HUES6 (cell line): ENCODE measurements around the gene KDM2B.
A peak's percentile ranks its signal among the peaks of the same experiment; 100 is the strongest.

Experiments used
- H3K27ac ChIP-seq: 2 replicates; pipeline ENCODE4 v1.7.0; 2013; ENCODE audit warnings: low read depth, mild to moderate bottlenecking, low read length, inconsistent platforms
- H3K27me3 ChIP-seq: 2 replicates; pipeline ENCODE4 v1.6.1; 2013; ENCODE audit warnings: low read length; ENCODE audit not compliant: control insufficient read depth, insufficient read depth
- H3K36me3 ChIP-seq: 2 replicates; pipeline ENCODE4 v1.6.1; 2013; ENCODE audit warnings: low read length; ENCODE audit not compliant: control insufficient read depth, insufficient read depth
- H3K4me1 ChIP-seq: 2 replicates; pipeline ENCODE4 v1.6.1; 2013; ENCODE audit warnings: low read length; ENCODE audit not compliant: control insufficient read depth, insufficient read depth
- H3K4me3 ChIP-seq: 2 replicates; pipeline ENCODE4 v1.5.1; 2013; ENCODE audit warnings: low read depth, low read length
- H3K9ac ChIP-seq: one replicate; pipeline ENCODE4 v1.6.1; 2013; ENCODE audit warnings: mild to moderate bottlenecking, low read length
- H3K9me3 ChIP-seq: 2 replicates; pipeline ENCODE4 v1.6.1; 2013; ENCODE audit warnings: low read depth, low read length; ENCODE audit not compliant: control insufficient read depth, insufficient read depth

KDM2B gene

DNA sequence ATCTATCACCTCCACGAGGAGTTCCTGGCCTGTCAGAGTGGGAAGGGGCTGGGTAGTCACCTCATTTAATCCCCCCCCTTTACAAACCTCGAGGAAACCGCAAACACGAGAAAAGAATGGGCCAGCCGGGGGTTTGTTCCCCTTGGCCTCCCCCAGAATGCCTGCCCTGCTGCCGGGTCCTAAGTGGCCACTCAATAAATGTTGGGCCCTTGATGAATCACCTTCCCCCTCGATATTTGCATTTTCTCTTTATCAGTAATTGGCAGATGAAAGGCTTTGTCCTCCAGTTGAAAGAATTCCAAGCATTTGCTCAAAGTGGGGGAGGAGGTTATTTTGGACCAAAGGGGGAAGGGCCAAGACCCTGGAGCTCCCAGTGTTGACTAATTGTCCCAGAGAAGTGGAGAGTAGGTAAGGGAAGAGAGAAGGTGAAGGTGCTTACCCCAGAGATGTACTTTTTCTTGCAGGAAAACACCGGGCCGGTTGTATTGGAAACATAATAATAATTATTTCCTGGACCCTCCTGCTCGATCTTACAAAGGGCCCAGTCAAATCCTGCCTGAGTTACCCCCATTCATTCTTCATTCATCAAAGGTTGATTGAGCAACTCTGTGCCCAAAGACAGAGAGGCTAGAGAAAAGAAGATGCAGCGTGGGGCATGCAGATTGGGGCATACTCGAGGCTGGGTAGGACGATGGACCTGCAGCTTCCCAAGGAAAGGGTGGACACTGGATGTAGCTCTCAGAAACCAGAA is 1.9 kb upstream of the KDM2B start:
- peaks cover 28% of the 10 kb centered on the region for H3K4me1 ChIP-seq
- no peaks in the 10 kb centered on the region for H3K36me3 ChIP-seq
- peak overlapping the region; percentile 73 for H3K4me3 ChIP-seq
- peak overlapping the region; percentile 99 for H3K27ac ChIP-seq
- peak overlapping the region; percentile 94 for H3K9ac ChIP-seq
- H3K27me3 ChIP-seq = no peaks in the 10 kb centered on the region
- no peaks in the 10 kb centered on the region for H3K9me3 ChIP-seq

DNA sequence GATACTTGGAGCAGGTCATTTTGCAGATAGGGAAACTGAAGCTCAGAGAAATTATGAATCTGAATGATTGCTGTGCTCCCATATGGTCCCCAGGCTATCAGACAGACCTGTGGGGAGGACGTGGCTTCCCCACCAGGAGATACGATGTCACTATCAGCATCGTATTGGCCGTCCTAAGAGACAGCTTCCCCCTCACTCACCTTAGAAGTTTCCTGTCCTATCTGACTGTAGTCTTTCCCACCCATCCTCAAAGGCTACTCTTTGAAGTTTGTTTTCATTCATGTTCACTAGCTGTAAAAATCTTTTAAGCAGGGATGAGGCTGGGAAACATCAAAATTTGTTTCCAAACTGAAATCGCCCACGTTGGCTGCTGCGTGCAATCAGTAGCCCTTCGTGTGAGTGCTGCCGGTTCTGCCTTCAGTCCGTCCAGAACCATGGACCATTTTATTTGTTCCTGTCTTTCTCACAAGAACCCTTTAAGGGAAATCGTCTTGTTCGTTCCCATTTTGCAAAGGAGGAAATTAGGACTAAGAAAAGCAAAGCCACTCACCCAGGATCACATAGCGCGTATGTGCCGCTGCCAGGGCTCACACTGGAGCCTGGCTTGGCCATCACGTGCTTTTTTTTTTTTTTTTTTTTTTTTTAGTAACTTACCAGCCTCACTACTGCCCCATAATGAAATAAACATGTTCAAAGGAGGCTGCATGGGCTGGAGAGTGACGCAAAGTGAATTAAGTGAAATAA is 1.0 kb upstream of the KDM2B start:
- Histone ChIP-seq H3K36me3 (no peaks in the 10 kb centered on the region), H3K4me1 (peaks cover 35% of the 10 kb centered on the region), H3K4me3 (peak overlapping the region; percentile 73), H3K9ac (peak overlapping the region; percentile 94), H3K27ac (peak overlapping the region; percentile 99; the same call in 1 of the 2 replicates), H3K9me3 (no peaks in the 10 kb centered on the region), H3K27me3 (no peaks in the 10 kb centered on the region)

- peak overlapping the region; percentile 73 for H3K4me3 ChIP-seq
- H3K36me3 ChIP-seq = peaks cover 11% of the 10 kb centered on the region
- H3K9ac ChIP-seq = peak overlapping the region; percentile 99
- no peaks in the 10 kb centered on the region for H3K27me3 ChIP-seq
- H3K27ac ChIP-seq = peak overlapping the region; percentile 99
- H3K9me3 ChIP-seq = no peaks in the 10 kb centered on the region
- H3K4me1 ChIP-seq = peaks cover 47% of the 10 kb centered on the region
Measured at GRCh38 chr12:121579981-121580868, 598 bp downstream of the KDM2B start.

DNA sequence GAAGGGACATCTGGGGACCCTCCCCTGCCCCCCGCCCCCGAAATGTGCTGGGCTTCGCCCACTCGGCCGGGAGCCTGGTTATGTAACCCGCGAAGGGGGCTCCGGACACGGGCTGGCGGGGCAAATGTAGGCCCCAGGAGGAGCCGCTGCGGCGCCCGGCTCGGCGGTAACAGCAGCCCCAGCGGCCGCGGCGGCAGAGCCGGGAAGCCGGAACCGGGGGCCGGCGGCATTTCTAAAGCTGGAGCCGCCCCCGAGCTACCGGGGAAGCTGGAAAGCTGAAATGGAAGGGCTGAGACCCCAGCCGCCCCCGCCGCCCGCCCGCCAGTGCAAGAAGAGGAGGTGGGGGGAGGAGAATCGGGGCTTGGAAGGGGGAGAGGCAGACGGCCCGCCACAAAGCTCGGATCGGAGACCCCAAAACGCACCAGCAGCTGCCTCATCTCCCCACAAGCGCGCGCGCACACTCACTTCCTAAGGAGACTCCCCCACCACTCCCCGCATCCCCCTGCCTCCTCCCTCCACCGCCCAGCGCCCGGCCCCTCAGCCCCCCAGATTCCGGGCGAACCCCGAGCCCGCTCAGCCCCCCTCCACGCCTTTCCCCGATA is 1.5 kb downstream of the KDM2B start:
- Histone ChIP-seq H3K9me3 (no peaks in the 10 kb centered on the region), H3K4me3 (peak overlapping the region; percentile 73), H3K27me3 (no peaks in the 10 kb centered on the region), H3K36me3 (peaks cover 21% of the 10 kb centered on the region), H3K27ac (peak overlapping the region; percentile 99), H3K9ac (peak overlapping the region; percentile 99), H3K4me1 (peaks cover 50% of the 10 kb centered on the region)

DNA sequence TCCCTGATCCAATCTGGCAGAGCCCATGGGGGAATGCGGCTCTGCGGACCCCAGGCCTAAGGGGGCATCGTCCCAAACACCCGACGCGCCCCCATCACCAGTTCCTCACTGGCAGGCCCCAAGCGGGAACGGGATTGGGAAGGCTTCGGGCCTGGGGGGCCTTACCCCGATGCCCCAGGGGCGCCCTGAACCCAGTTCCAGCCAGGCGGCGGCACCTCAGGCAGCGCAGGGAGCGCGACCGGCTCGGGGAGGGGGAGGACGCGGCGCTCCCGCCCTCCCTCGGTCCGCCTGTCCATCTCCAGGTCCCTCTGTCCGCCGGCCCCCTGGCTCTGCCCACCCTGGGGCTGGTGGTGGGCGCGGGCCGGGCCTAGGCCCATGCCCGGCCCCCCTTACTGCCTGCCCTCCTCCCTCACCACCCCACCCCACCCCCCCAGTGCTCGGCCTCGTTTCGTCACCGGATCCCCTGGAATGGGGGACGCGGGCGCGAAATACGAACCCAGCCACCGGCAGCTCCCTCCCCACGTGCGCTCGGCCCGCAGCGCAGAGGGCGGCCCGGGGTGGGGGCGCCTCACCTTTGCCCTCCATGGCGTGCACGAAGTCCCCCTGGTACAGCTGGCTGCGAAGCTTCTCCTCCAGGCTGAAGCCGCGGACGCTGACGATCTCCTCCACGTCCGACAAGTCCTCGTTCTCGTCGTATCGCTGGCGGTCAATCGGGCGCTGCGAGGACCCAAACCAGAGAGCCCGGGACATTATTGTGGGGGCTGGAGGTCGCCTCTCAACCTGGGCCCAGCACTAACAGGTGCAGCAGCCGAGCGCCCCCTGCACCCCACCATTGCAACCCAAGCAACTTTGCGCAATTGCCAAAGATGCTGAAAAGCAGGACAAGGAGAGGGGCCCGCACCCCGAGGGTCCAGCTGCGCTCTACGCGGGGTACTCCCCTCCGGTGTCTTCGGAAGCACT is 2.3 kb downstream of the KDM2B start:
- peak overlapping the region; percentile 99 for H3K9ac ChIP-seq

GRCh38 chr12:121577443-121578180 is 3.2 kb downstream of the KDM2B start:
- H3K4me1 ChIP-seq = peaks cover 36% of the 10 kb centered on the region
- peak overlapping the region; percentile 99 for H3K9ac ChIP-seq
- H3K4me3 ChIP-seq = peak overlapping the region; percentile 73
- H3K36me3 ChIP-seq = peaks cover 32% of the 10 kb centered on the region
- H3K9me3 ChIP-seq = no peaks in the 10 kb centered on the region
- no peaks in the 10 kb centered on the region for H3K27me3 ChIP-seq
- H3K27ac ChIP-seq = peak overlapping the region; percentile 99

More for the DNA sequence above, 2.3 kb downstream of the KDM2B start:
- Histone ChIP-seq H3K4me1 (peaks cover 44% of the 10 kb centered on the region), H3K36me3 (peaks cover 28% of the 10 kb centered on the region), H3K4me3 (peak overlapping the region; percentile 73), H3K27me3 (no peaks in the 10 kb centered on the region), H3K9me3 (no peaks in the 10 kb centered on the region), H3K27ac (peak overlapping the region; percentile 99)

GRCh38 chr12:121576851-121577391 is 3.9 kb downstream of the KDM2B start:
- peak overlapping the region; percentile 99 for H3K9ac ChIP-seq
- peak overlapping the region; percentile 99 for H3K27ac ChIP-seq
- H3K4me3 ChIP-seq = peak overlapping the region; percentile 73
- no peaks in the 10 kb centered on the region for H3K27me3 ChIP-seq
- H3K36me3 ChIP-seq = peaks cover 39% of the 10 kb centered on the region
- peaks cover 35% of the 10 kb centered on the region for H3K4me1 ChIP-seq
- H3K9me3 ChIP-seq = no peaks in the 10 kb centered on the region

DNA sequence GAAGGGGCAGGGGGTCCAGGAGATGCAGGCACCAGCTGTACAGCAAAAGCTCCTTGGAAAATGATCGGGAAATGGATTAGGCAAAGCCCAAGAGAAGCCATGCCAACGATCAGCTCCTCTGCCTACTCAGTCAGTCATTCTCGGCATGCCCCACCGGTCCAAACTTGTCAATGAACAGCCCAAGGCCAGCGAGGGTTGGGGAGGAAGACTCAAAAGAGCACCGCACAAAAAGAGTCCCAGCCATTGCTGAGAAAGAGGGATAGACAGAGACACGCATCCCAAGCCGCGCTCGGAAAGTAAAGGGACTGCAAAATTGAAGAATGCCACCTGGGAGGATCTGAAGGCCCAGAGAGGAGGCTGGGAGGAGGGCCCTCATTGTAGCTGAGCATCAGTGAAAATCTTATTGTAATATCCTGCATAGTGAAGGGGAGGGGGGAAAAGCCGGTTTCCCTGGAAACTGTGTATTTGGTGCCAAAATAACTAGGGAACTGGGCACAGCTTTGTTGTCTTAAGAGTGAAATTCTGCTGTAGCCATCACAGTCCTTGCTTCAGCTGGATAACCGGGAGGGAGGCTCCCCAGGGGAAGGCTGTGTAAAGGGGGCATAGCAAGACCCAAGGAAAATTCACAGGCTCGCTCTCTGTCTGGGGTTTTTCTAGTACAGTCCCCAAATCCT is 4.7 kb downstream of the KDM2B start:
- H3K27ac ChIP-seq = peak overlapping the region; percentile 99
- peak overlapping the region; percentile 73 for H3K4me3 ChIP-seq

GRCh38 chr12:121575051-121575450 is 5.8 kb downstream of the KDM2B start:
- Histone ChIP-seq H3K27ac (peak overlapping the region; percentile 99; the same call in 1 of the 2 replicates), H3K9ac (no peak overlapping the region), H3K27me3 (no peaks in the 10 kb centered on the region), H3K4me1 (peaks cover 29% of the 10 kb centered on the region), H3K36me3 (peaks cover 58% of the 10 kb centered on the region), H3K4me3 (no peak overlapping the region), H3K9me3 (no peaks in the 10 kb centered on the region)

More for the DNA sequence above, 4.7 kb downstream of the KDM2B start:
- H3K9ac ChIP-seq = peak overlapping the region; percentile 99
- H3K27me3 ChIP-seq = no peaks in the 10 kb centered on the region
- no peaks in the 10 kb centered on the region for H3K9me3 ChIP-seq
- H3K4me1 ChIP-seq = peaks cover 29% of the 10 kb centered on the region
- peaks cover 47% of the 10 kb centered on the region for H3K36me3 ChIP-seq
